HG03571 (cell line): Measurements from ENCODE around the gene ADISSP.
A peak's percentile ranks its signal among the peaks of the same experiment; 100 is the strongest.

Experiments
- ATAC-seq: cut with Tn5 transposase; IDR thresholded peaks from one replicate; pipeline ENCODE4 v1.9.1; 2021; ENCODE audit not compliant: unreplicated experiment

ADISSP gene

GRCh38 chr20:3720068-3720467 is 47.5 kb downstream of the ADISSP start:
- no peak for ATAC-seq

- no peak for ATAC-seq
Observed at GRCh38 chr20:3719046-3719445, 48.5 kb downstream of the ADISSP start.

- ATAC-seq = no peak
Observed at GRCh38 chr20:3716195-3716834, 51.2 kb downstream of the ADISSP start.

- ATAC-seq = no peak
Observed at GRCh38 chr20:3714092-3714491, 53.5 kb downstream of the ADISSP start.

- ATAC-seq = no peak
Observed at GRCh38 chr20:3712279-3712873, 55.2 kb downstream of the ADISSP start, which contains the start of gene SIGLEC1. SIGLEC1 (minus strand) TSS chr20:3712600; CDS start chr20:3707128, 5,472 bp downstream.

- ATAC-seq = no peak
Observed at GRCh38 chr20:3711484-3711941, 56.0 kb downstream of the ADISSP start.

GRCh38 chr20:3710703-3711483 is 56.7 kb downstream of the ADISSP start:
- peak; percentile 53 for ATAC-seq

- ATAC-seq = no peak
Observed at GRCh38 chr20:3710011-3710466, 57.5 kb downstream of the ADISSP start.

GRCh38 chr20:3707508-3707899 is 60.0 kb downstream of the ADISSP start:
- no peak for ATAC-seq

- ATAC-seq = no peak
Observed at GRCh38 chr20:3706774-3707507, 60.6 kb downstream of the ADISSP start.

- ATAC-seq = no peak
Observed at GRCh38 chr20:3705970-3706739, 61.4 kb downstream of the ADISSP start.

- ATAC-seq = no peak
Observed at GRCh38 chr20:3705491-3705969, 62.0 kb downstream of the ADISSP start.

GRCh38 chr20:3704087-3704486 is 63.5 kb downstream of the ADISSP start:
- no peak for ATAC-seq
